Esophagus squamous epithelium (tissue), 5 donors: Measurements from ENCODE around the gene SLC9A8. TPM values are rescaled to one million over a fixed set of nuclear protein-coding genes. Genes with fewer than 3 reads are reported as not detected.

Source experiments
- DNase-seq: peaks from one replicate; lab custom pipeline; 2025; lab: John Stamatoyannopoulos, UW
- H3K27ac ChIP-seq, 4 donors: fragments of 200-600 bp; sonication (generic); one replicate each; pipeline ENCODE4 v1.5.1; 2016 to 2019; ENCODE audit warnings: mild to moderate bottlenecking in 1 of 4
- H3K27me3 ChIP-seq, 4 donors: fragments of 200-600 bp; sonication (generic); 1 replicate in 3 of 4; 2 replicates in 1 of 4; pipeline versions ENCODE4 v1.5.1 to v1.6.0; 2017 to 2021; ENCODE audit warnings: antibody characterized with exemption in 1 of 4
- H3K36me3 ChIP-seq, 3 donors: fragments of 200-600 bp; sonication (generic); one replicate each; pipeline ENCODE4 v1.5.1; 2016 to 2019
- H3K4me1 ChIP-seq, 3 donors: fragments of 200-600 bp; sonication (generic); one replicate each; pipeline ENCODE4 v1.5.1; 2017 to 2019
- H3K4me3 ChIP-seq, 4 donors: fragments of 200-600 bp; sonication (generic); 1 replicate in 3 of 4; 2 replicates in 1 of 4; pipeline ENCODE4 v1.5.1; 2016 to 2019; ENCODE audit warnings: mild to moderate bottlenecking in 2 of 4, moderate library complexity in 1 of 4
- H3K9me3 ChIP-seq, 3 donors: fragments of 200-600 bp; sonication (generic); one replicate each; pipeline ENCODE4 v1.5.1; 2016 to 2019
- CTCF ChIP-seq, 6 experiments: fragments of 450-650 bp in 4 of 6; fragments of 200-600 bp in 2 of 6; sonication (generic) in 2 of 6; IDR thresholded peaks; one replicate each; pipeline ENCODE4 v1.5.1; 2016 to 2019; ENCODE audit warnings: antibody characterized with exemption in 6 of 6, mild to moderate bottlenecking in 4 of 6, moderate library complexity in 4 of 6
- POLR2A ChIP-seq, 4 donors: fragments of 450-650 bp; IDR thresholded peaks; one replicate each; pipeline ENCODE4 v1.6.1; 2017; ENCODE audit warnings: antibody characterized with exemption in 4 of 4, mild to moderate bottlenecking in 4 of 4, moderate library complexity in 3 of 4
- WGBS, 2 donors: methylation state at CpG; one replicate each; pipeline ENCODE4 v1.1.5; 2018; 5-methylcytosine and 5-hydroxymethylcytosine counted together
- intact Hi-C: fragments of 100-400 bp; cut with DNase I; formaldehyde crosslinking; loops from one replicate; pipeline ENCODE4 v1.15.0; 2022
- total RNA-seq, 4 donors: library from RNA; depleted of rRNA; stranded (reverse); fragments of >200 nt; gene quantifications; one replicate each; pipeline ENCODE4 v1.1.0, GENCODE V29; 2016
- donor health status: DM: yes; HTN: yes; CAD: no.

SLC9A8 gene
- total RNA-seq, 4 donors from 2014 or later: 11.5 to 14.1 (median 11.9) TPM

GRCh38 chr20:49919009-49919408, 106.4 kb downstream of the SLC9A8 start:
- no peak overlapping the region for H3K27ac ChIP-seq
- TF ChIP-seq CTCF (IDR thresholded peaks at IDR 0.05) (no peak), POLR2A (IDR thresholded peaks at IDR 0.05) (no peak)
- DNase-seq: no peak
- intact Hi-C loops: no loop called here
- H3K4me3 ChIP-seq: no peak overlapping the region
- 60 to 68% methylated on average over 5 to 6 of the region's 7 CpGs for WGBS, 2 donors
- no peaks in the 10 kb centered on the region for H3K27me3 ChIP-seq
- peaks cover 13 to 28% (median 16%) of the 10 kb centered on the region in 3 donors for H3K4me1 ChIP-seq
- H3K9me3 ChIP-seq: no peaks in the 10 kb centered on the region
- no peaks in the 10 kb centered on the region for H3K36me3 ChIP-seq

- no peaks in the 10 kb centered on the region for H3K36me3 ChIP-seq
- no peak for DNase-seq
- intact Hi-C loops: no loop called here
- H3K4me1 ChIP-seq: peaks cover 9 to 23% (median 11%) of the 10 kb centered on the region in 3 donors
- TF ChIP-seq CTCF (IDR thresholded peaks at IDR 0.05) (no peak), POLR2A (IDR thresholded peaks at IDR 0.05) (no peak)
- H3K27ac ChIP-seq: no peak overlapping the region
- H3K27me3 ChIP-seq: no peaks in the 10 kb centered on the region
- no peak overlapping the region for H3K4me3 ChIP-seq
- WGBS, 2 donors: 93% methylated on average over 2 of the region's 2 CpGs
- H3K9me3 ChIP-seq: no peaks in the 10 kb centered on the region
These were observed 106.8 kb downstream of the SLC9A8 start for GRCh38 chr20:49919461-49919860.

GRCh38 chr20:49924247-49924646, 111.6 kb downstream of the SLC9A8 start:
- WGBS, 2 donors: 78 to 80% methylated on average over 4 of the region's 4 CpGs
- no peak for DNase-seq
- intact Hi-C loops: no loop called here
- peaks cover 0 to 10% (median 3%) of the 10 kb centered on the region in 3 donors for H3K4me1 ChIP-seq
- no peak for TF ChIP-seq POLR2A (IDR thresholded peaks at IDR 0.05)
- no peak for TF ChIP-seq CTCF (IDR thresholded peaks at IDR 0.05)
- H3K4me3 ChIP-seq: no peak overlapping the region
- no peak overlapping the region for H3K27ac ChIP-seq
- no peaks in the 10 kb centered on the region for H3K9me3 ChIP-seq
- H3K27me3 ChIP-seq: no peaks in the 10 kb centered on the region
- H3K36me3 ChIP-seq: no peaks in the 10 kb centered on the region

- WGBS, 2 donors: 25 to 43% methylated on average over 2 of the region's 2 CpGs
- intact Hi-C loops: no loop called here
- no peak overlapping the region for H3K4me3 ChIP-seq
- no peaks in the 10 kb centered on the region for H3K9me3 ChIP-seq
- no peak for DNase-seq
- H3K27me3 ChIP-seq: no peaks in the 10 kb centered on the region
- no peaks in the 10 kb centered on the region for H3K36me3 ChIP-seq
- TF ChIP-seq POLR2A (IDR thresholded peaks at IDR 0.05) (no peak), CTCF (IDR thresholded peaks at IDR 0.05) (no peak)
- H3K27ac ChIP-seq: no peak overlapping the region
- peaks cover 0 to 10% (median 3%) of the 10 kb centered on the region in 3 donors for H3K4me1 ChIP-seq
These were observed 113.3 kb downstream of the SLC9A8 start for GRCh38 chr20:49925901-49926454.

GRCh38 chr20:49928411-49929141, 115.9 kb downstream of the SLC9A8 start:
- Histone ChIP-seq H3K27me3 (no peaks in the 10 kb centered on the region), H3K36me3 (no peaks in the 10 kb centered on the region), H3K9me3 (no peaks in the 10 kb centered on the region), H3K4me3 (no peak overlapping the region), H3K4me1 (peaks cover 0 to 10% (median 3%) of the 10 kb centered on the region in 3 donors), H3K27ac (peak overlapping the region in 2 of 4 donors; percentile 11 to 48)
- WGBS, 2 donors: 10 to 12% methylated on average over 15 of the region's 15 CpGs
- TF ChIP-seq POLR2A (IDR thresholded peaks at IDR 0.05) (no peak), CTCF (IDR thresholded peaks at IDR 0.05) (peak; percentile 81 to 96 (median 93))
- DNase-seq: no peak
- intact Hi-C loops: no loop called here
